ENCODE measurements around the gene PIGA. TPM values are rescaled to one million over a fixed set of nuclear protein-coding genes. Genes with fewer than 3 reads are reported as not detected.

PIGA gene
- total RNA-seq, 2 experiments from 2014 or later, result 40.6 to 41.6 TPM

DNA sequence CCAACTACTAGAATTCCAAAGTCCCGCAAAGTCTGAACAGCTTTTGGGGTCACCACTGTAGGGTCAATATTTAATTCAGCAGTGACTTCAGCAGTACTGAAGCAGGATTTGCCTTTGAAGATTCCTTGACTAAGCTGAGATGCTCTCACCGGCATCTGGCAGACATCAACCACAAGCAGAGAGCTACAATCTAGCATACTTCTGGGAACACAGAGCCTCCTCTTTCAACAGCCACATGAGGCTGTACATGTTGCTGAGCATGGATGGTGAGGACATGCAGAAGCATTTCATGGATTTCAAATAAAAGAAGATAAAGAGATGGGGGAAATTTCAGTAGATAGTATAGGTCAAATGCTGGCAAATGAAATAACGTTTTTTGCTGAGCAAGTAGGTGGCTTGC lies 13.3 kb downstream of the PIGA start:
- Mint-ChIP-seq H3K27ac (no peak overlapping the region), H3K36me3 (ENCODE audit: low read depth) (peaks cover 25% of the 10 kb centered on the region), H3K9me3 (no peaks in the 10 kb centered on the region), H3K4me3 (no peak overlapping the region), H3K27me3 (no peaks in the 10 kb centered on the region), H3K4me1 (ENCODE audit: low read depth) (no peaks in the 10 kb centered on the region)
- DNase-seq (no peak), ATAC-seq (no peak)
- CTCF ChIA-PET, result no interaction called here
- intact Hi-C loops (cut with micrococcal nuclease), result no loop called here
- POLR2A ChIA-PET, result no interaction called here
- TF ChIP-seq, protein P1, sequence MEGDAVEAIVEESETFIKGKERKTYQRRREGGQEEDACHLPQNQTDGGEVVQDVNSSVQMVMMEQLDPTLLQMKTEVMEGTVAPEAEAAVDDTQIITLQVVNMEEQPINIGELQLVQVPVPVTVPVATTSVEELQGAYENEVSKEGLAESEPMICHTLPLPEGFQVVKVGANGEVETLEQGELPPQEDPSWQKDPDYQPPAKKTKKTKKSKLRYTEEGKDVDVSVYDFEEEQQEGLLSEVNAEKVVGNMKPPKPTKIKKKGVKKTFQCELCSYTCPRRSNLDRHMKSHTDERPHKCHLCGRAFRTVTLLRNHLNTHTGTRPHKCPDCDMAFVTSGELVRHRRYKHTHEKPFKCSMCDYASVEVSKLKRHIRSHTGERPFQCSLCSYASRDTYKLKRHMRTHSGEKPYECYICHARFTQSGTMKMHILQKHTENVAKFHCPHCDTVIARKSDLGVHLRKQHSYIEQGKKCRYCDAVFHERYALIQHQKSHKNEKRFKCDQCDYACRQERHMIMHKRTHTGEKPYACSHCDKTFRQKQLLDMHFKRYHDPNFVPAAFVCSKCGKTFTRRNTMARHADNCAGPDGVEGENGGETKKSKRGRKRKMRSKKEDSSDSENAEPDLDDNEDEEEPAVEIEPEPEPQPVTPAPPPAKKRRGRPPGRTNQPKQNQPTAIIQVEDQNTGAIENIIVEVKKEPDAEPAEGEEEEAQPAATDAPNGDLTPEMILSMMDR (IDR thresholded peaks at IDR 0.05), result no peak

DNA sequence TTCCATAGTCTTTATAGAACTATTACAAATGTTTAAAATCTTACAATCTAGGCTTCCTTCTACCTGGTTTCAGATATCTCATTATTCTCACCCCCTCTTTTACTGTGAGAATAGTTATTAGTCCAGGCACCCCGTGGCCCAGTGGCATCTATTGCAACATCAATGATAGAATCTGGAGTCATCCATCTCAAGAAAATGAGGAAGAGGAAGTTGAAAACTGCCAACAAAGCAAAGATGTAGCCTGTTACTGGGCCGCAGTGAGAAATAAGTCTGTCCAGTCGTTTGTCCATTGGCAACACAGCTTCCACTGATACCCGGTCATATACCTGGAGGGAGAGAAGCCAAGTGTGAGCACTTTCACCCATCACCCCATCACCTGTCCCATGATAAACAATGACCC lies 13.9 kb downstream of the PIGA start:
- DNase-seq (no peak), ATAC-seq (no peak)
- intact Hi-C loops (cut with micrococcal nuclease), result no loop called here
- TF ChIP-seq, protein P1 (IDR thresholded peaks at IDR 0.05), result no peak
- no peaks in the 10 kb centered on the region for H3K9me3 Mint-ChIP-seq
- no peaks in the 10 kb centered on the region for H3K27me3 Mint-ChIP-seq
- POLR2A ChIA-PET, result no interaction called here
- no peak overlapping the region for H3K4me3 Mint-ChIP-seq
- H3K4me1 Mint-ChIP-seq (ENCODE audit: low read depth), result no peaks in the 10 kb centered on the region
- peaks cover 25% of the 10 kb centered on the region for H3K36me3 Mint-ChIP-seq (ENCODE audit: low read depth)
- no peak overlapping the region for H3K27ac Mint-ChIP-seq
- CTCF ChIA-PET, result no interaction called here

DNA sequence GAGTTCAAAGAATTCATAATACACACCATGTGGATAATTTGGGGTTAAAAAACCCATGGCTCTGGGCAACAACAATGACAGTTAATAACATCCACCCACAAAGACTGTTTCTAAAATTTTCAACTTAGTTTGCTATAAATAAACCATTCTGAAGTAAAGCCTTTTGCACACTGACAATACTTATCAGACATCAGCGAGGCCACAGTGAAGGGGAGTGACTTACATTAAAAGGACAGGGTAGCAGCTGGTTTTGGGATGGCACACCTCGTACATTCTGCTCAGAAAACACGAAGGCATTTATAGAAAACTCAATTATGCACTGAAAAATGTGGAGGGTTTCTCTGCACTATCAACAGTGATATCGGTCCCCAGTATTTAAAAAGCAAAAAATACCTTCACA lies 15.0 kb downstream of the PIGA start:
- ATAC-seq (no peak), DNase-seq (no peak)
- intact Hi-C loops (cut with micrococcal nuclease), result no loop called here
- ChIA-PET POLR2A (no interaction called here), CTCF (no interaction called here)
- Mint-ChIP-seq H3K9me3 (no peaks in the 10 kb centered on the region), H3K36me3 (ENCODE audit: low read depth) (peaks cover 25% of the 10 kb centered on the region), H3K4me3 (no peak overlapping the region), H3K27me3 (no peaks in the 10 kb centered on the region), H3K27ac (no peak overlapping the region), H3K4me1 (ENCODE audit: low read depth) (no peaks in the 10 kb centered on the region)
- TF ChIP-seq, protein P1 (IDR thresholded peaks at IDR 0.05), result no peak

DNA sequence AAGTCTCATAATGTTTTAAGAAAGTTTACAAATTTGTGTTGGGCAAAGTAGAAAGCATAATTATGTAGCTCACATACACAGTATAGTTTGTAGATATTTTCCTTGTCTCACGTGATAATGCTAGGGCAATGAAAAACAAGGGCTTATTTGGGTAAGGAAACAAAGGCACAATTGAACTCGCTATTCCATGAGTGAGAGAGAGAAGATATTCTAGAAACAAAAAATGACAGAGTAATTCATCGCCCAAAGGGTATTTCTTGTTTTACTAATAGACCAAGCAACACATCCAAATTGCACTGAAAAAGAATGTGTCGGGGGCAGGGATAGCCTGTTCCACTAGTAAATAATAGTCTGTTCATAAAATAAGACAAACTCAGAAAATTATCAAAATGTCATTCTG lies 16.2 kb downstream of the PIGA start:
- TF ChIP-seq, protein P1 (IDR thresholded peaks at IDR 0.05), result no peak
- ChIA-PET CTCF (no interaction called here), POLR2A (no interaction called here)
- Mint-ChIP-seq H3K9me3 (no peaks in the 10 kb centered on the region), H3K27me3 (no peaks in the 10 kb centered on the region), H3K4me3 (no peak overlapping the region), H3K4me1 (ENCODE audit: low read depth) (no peaks in the 10 kb centered on the region), H3K36me3 (ENCODE audit: low read depth) (peaks cover 18% of the 10 kb centered on the region), H3K27ac (no peak overlapping the region)
- no peak for DNase-seq
- no peak for ATAC-seq
- intact Hi-C loops (cut with micrococcal nuclease), result no loop called here

DNA sequence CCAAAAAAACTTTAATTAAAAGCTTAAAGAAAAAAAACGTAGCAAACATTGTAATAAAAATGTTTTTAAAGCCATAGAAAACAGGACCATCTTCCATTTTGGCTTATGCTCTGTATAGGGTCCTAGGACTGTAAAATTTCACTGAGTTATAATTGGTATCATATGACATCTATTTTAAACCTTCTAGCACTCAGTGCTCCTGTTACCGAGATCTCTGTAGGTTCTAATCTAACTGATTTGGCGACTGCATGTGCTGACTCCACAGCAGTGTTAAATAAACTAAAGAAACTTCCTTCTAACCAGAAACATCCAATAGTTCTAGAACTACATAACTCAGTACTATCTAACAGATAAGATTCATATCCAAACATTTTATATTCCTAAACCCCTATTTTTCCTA lies 19.8 kb downstream of the PIGA start, which contains the start of gene ASB11:
ASB11 (minus strand) TSS at position 132 of the 400 bp plus-strand sequence; CDS start at position 97, 35 bp downstream.
- Mint-ChIP-seq H3K27me3 (no peaks in the 10 kb centered on the region), H3K4me3 (no peak within 1 kb of the TSS), H3K36me3 (ENCODE audit: low read depth) (peaks cover 6% of the 10 kb centered on the region), H3K9me3 (no peaks in the 10 kb centered on the region), H3K4me1 (ENCODE audit: low read depth) (no peaks in the 10 kb centered on the region), H3K27ac (no peak within 1 kb of the TSS)
- CTCF ChIA-PET, result no interaction called here
- TF ChIP-seq, protein P1 (IDR thresholded peaks at IDR 0.05), result no peak
- ATAC-seq (no peak), DNase-seq (no peak)
- intact Hi-C loops (cut with micrococcal nuclease), result no loop called here
- POLR2A ChIA-PET, result no interaction called here

Measured in activated CD8-positive, alpha-beta T cell treated with anti-CD3 and anti-CD28 coated beads for 36 hours (primary cell).